Measurements from ENCODE around the gene MACROD2. TPM values are rescaled to one million over a fixed set of nuclear protein-coding genes. Genes with fewer than 3 reads are reported as not detected.
A peak's percentile ranks its signal among the peaks of the same experiment; 100 is the strongest.
"Not testable (repeated sequence)": the region's sequence is repeated elsewhere in the genome, so short reads cannot be mapped to it uniquely, and the experiment has no call there.

MACROD2 gene
- polyA plus RNA-seq, 3 donors, result 12.8 to 13.4 (median 13.2) TPM

GRCh38 chr20:14902432-14903089 lies 907.2 kb downstream of the MACROD2 start:
- no peak for DNase-seq

GRCh38 chr20:14906908-14907434 lies 911.7 kb downstream of the MACROD2 start:
- DNase-seq, result no peak

DNA sequence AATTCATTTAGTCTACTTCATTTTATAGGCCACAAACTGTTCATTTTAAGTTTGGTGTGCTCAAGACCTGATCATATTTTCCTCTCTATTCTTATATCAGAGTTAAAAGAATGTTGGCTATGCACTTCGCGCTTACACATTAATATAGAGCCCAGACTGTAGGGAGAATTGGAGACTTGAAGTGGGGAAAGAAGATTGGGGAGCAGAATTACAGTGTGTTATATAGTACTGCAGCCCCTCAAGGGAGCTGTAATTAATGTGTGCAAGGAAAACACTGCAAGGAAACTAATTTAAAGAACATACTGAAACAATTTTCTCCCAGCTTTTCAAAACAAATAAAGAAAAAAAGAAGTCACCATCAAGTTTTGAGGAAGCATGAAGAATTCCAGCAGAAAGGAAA lies 914.8 kb downstream of the MACROD2 start:
- DNase-seq, result no peak

DNA sequence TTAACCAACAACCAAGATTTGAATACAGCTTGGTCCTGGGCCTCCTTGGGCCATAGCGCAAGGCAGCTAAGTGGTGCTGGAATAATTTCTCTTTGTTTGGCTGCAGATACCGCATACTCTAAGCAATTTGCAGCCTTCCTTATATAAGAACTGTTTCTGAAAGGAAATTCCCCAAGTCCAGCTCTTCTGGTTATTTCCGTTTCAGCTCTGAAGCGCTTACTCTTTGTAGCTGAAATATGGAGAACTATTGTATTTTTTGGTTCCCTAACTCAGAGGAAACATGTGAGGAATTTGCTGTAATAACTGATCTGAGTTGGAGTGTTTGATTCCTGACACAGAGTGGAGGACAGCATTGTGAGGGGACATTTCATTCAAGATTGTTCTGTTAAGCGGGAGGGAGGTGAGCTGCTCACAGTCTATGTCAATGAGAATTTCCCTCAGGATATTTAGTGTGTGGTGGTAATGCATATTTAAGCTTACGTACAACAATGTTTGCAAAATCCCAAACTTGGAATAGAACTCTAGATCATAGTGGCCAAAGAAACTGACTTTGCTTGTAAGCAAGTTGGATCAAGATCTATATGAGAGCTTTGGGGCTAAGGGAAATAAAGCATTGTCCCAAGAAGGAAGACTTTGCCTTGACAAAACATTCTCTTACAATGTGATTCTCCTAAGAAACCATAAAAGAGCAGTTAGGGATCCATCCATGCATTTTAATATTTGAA lies 918.7 kb downstream of the MACROD2 start:
- no peak for DNase-seq

GRCh38 chr20:14914633-14915032 lies 919.3 kb downstream of the MACROD2 start:
- no peak for DNase-seq

GRCh38 chr20:14915356-14915755 lies 920.0 kb downstream of the MACROD2 start:
- DNase-seq, result no peak

- no peak for DNase-seq
Measured at GRCh38 chr20:14916360-14916920, 921.1 kb downstream of the MACROD2 start.

GRCh38 chr20:14918281-14918680 lies 923.0 kb downstream of the MACROD2 start:
- no peak for DNase-seq

DNA sequence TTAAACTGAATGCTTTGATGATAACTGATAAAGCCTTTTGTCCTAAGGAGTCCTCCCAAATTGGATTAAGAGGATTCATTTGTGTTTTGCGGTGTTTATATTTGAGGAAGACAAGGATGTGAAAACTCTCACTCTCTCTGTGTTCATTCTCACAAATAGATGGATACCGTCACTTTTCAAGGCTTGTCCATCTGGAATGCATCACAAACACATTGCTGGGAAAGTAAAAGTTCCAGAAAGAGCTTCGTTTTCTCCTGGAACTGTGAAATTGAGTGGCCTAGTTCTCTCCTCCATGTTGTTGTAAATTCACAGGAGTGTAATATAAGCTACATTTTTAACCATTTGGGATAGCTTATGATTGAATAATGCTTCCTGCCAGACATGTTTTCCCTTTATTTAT lies 923.7 kb downstream of the MACROD2 start:
- DNase-seq, result no peak

DNA sequence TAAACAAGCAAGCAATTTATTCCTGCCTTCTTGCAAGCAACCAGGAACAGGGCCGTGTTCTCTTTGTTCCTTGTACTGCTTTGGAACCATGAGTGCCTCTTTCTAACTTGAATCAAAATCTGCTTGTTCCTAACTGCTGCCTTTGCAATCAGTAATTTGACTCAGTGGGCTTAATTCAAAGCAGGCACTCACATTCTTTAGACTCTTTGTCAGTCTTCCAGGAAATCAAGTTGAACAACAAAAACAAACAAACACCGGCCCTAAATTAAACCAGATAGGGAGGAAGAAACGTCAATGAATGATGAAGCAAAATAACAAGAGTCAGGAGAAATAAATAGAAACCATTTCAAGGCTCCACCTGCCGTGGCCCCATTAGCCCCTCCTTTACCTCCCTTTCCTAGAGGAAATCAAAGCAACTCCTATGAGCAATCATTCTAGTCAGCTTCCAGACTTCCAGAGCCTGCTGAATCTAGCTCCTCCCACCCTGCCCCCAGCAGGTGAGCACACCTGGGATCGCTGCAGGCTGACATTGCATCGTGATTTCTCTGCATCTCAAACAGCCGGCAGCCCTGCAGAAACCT lies 924.3 kb downstream of the MACROD2 start:
- DNase-seq, result peak; percentile 35

DNA sequence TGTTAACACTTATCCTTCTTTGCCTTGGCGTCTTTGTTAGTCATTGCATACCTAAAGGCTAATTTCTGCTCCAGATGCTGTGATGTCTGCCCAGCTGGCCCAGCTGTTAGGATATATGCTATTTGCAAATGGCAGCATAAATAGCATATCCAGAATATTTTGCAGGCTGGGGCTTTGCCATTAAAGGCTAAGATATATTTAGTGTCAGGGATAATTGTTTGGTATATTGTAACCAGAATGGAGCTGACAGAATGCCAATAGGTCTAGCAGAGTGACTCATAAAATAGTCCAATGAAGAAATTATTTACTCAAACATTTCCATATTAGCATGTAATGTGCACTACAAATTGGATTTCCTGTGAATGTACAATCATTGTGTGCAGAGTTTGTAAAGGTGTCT lies 926.2 kb downstream of the MACROD2 start:
- no peak for DNase-seq

GRCh38 chr20:14922503-14923267 lies 927.4 kb downstream of the MACROD2 start:
- no peak for DNase-seq

- DNase-seq, result no peak
Measured at GRCh38 chr20:14924433-14924832, 929.1 kb downstream of the MACROD2 start.

DNA sequence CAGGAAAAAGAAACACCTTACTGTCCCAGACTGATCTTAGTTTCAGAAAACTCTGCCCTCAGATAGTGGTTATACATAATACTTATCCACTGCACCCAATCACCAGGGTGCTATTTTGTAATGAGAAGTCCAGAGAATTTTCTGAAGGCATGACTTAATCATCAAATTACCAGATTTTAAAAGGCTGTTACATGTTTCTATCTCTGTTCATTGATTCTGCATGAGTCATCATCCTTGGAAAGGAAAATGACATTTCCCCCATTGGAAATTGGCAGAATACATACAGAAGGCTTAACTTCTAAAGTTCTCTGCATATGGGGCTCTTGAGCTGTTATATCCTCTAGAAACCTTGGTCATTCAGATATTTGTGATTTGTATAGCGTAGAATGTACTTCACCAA lies 930.0 kb downstream of the MACROD2 start:
- DNase-seq, result no peak

DNA sequence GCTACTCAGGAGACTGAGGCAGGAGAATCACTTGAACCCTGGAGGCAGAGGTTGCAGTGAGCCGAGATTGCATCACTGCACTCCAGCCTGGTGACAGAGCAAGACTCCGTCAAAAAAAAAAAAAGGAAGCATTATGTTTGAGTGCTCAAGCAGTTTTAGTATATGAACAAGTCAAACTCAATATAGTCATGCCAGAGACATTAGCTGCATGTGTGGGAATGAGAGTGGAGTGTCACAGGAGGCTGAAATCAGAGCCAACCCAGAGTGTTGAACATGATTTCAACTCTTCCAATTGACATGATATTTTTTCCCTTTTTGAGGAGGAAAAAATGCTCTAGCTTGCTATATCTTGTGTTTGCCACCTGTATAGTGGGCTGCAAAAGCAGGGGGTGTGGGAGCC lies 931.1 kb downstream of the MACROD2 start:
- DNase-seq, result not testable (repeated sequence)

- DNase-seq, result no peak
Measured at GRCh38 chr20:14928083-14928482, 932.8 kb downstream of the MACROD2 start.

DNA sequence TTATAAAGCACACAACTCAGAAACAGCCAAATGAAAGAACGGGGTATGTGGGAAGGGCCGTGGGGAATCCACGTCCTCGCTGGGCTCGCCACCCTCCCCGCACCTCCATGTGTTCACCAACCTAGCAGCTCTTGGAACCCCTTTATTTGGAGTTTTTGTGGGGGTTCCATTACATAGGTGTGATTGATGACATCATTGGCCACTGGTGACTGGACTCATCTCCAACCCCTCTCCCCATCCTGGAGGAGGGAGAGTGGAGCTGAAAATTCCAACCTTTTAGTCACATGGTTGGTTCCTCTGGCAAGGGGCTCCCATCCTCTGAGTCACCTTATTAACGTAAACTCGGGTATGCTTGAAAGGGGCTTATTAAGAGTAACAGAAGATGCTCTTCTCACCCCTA lies 934.1 kb downstream of the MACROD2 start:
- DNase-seq, result no peak

- peak; percentile 51 for DNase-seq
Measured at GRCh38 chr20:14932040-14932439, 936.7 kb downstream of the MACROD2 start.

DNA sequence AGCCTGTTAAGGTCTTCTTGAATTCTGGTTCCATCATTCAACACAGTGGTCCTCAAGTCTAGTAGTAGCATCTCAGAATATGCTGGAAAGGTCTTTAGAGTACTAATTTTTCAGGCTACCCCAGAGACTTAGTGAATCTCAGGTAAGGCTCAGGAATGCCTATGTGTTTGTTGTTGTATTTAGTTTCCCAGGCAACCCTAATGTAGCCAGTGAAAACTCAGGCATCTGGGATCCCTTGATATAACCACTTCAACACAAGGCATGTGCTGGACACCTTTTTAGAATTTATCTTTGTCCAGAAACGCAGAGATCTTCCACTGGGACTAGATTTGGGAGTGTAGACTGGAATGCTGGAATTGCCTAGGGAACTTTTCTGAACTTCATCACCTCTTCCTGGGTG lies 940.0 kb downstream of the MACROD2 start:
- DNase-seq, result no peak

DNA sequence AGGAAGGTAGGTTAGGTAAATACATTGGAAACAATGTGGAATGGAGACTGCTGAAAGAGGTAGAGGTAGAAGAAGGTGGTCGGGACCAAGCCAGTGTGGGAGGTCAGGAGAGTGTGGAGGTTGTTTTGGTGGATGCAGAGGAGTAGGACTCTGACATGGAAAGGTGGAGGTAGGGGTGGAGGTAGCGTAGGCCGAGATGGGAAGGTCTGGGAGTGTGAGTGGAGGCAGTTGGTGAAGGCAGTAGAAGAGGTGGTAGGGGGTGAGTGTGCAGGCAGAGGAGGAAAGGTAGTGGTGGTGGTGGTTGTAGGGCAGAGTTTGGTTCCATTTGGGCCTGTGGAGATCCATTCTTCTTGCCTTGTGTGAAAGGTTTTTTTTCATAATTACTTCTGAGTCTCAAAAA lies 941.7 kb downstream of the MACROD2 start:
- no peak for DNase-seq

GRCh38 chr20:14937846-14938245 lies 942.5 kb downstream of the MACROD2 start:
- no peak for DNase-seq

GRCh38 chr20:14947536-14947935 lies 952.2 kb downstream of the MACROD2 start:
- DNase-seq, result no peak

Measured in renal pelvis (tissue), 4 donors.